HepG2 (cell line): Measurements from ENCODE around the gene KIAA0232. TPM values are rescaled to one million over a fixed set of nuclear protein-coding genes. Genes with fewer than 3 reads are reported as not detected.

Experiments used
- ATM ChIP-seq: fragments of 450-650 bp; IDR thresholded peaks from 2 replicates; pipeline ENCODE4 v1.7.1; 2017; ENCODE audit warnings: mild to moderate bottlenecking, borderline replicate concordance
- GLI4 ChIP-seq: sonication (generic); formaldehyde crosslinking; IDR thresholded peaks from 2 replicates; pipeline ENCODE4 v1.5.1; 2020; ENCODE audit warnings: missing genetic modification reagents, mild to moderate bottlenecking, moderate library complexity, borderline replicate concordance
- HMG20A ChIP-seq: IDR thresholded peaks from 2 replicates; pipeline ENCODE4 v1.6.1; 2016; ENCODE audit warnings: borderline replicate concordance
- PCBP2 ChIP-seq: fragments of 200-400 bp; formaldehyde crosslinking; optimal IDR thresholded peaks from 2 replicates; pipeline ENCODE3; 2018; ENCODE audit warnings: low read length, low read depth; ENCODE audit not compliant: poor library complexity, severe bottlenecking
- PRDM4 ChIP-seq: sonication (generic); formaldehyde crosslinking; IDR thresholded peaks from 2 replicates; pipeline ENCODE4 v1.9.0; 2021; ENCODE audit warnings: missing genetic modification reagents, borderline replicate concordance
- RARA ChIP-seq: IDR thresholded peaks from 2 replicates; pipeline ENCODE4 v1.6.1; 2016; ENCODE audit warnings: missing genetic modification reagents, missing compliant biosample characterization
- SOX13 ChIP-seq, 3 experiments: fragments of 450-650 bp in 1 of 3; sonication (generic) in 1 of 3; formaldehyde crosslinking in 1 of 3; IDR thresholded peaks in 2 of 3; conservative IDR thresholded peaks in 1 of 3; 2 replicates each; pipeline versions ENCODE4 v1.5.0 to v1.6.1; 2016 to 2020; ENCODE audit warnings: antibody characterized with exemption in 1 of 3, mild to moderate bottlenecking in 1 of 3, missing compliant biosample characterization in 1 of 3, missing genetic modification reagents in 1 of 3, moderate library complexity in 1 of 3
- SP2 ChIP-seq: sonication (generic); formaldehyde crosslinking; IDR thresholded peaks from 2 replicates; pipeline ENCODE4 v1.5.1; 2020; ENCODE audit warnings: mild to moderate bottlenecking, missing genetic modification reagents
- ZFP36L2 ChIP-seq: sonication (generic); formaldehyde crosslinking; IDR thresholded peaks from 2 replicates; pipeline ENCODE4 v1.4.0; 2020; ENCODE audit warnings: missing genetic modification reagents
- ZGPAT ChIP-seq: IDR thresholded peaks from 2 replicates; pipeline ENCODE4 v1.6.1; 2016; ENCODE audit warnings: mild to moderate bottlenecking
- ZNF251 ChIP-seq: sonication (generic); formaldehyde crosslinking; IDR thresholded peaks from 2 replicates; pipeline ENCODE4 v1.9.0; 2021; ENCODE audit warnings: mild to moderate bottlenecking, missing genetic modification reagents
- ZNF282 ChIP-seq: fragments of 450-650 bp; IDR thresholded peaks from 2 replicates; pipeline ENCODE4 v1.6.1; 2018; ENCODE audit not compliant: partially characterized antibody
- ZNF468 ChIP-seq: sonication (generic); formaldehyde crosslinking; IDR thresholded peaks from 2 replicates; pipeline ENCODE4 v1.8.0; 2022; ENCODE audit warnings: mild to moderate bottlenecking, moderate library complexity, missing genetic modification reagents
- ZNF577 ChIP-seq: sonication (generic); formaldehyde crosslinking; IDR thresholded peaks from 2 replicates; pipeline ENCODE4 v1.4.0; 2020; ENCODE audit warnings: mild to moderate bottlenecking, low read depth, missing genetic modification reagents, borderline replicate concordance
- ZNF766 ChIP-seq: sonication (generic); formaldehyde crosslinking; IDR thresholded peaks from 2 replicates; pipeline ENCODE4 v1.5.0; 2020; ENCODE audit warnings: missing genetic modification reagents, borderline replicate concordance
- polyA plus RNA-seq, 8 experiments: library from polyadenylated mRNA; depleted of rRNA in 3 of 8; stranded (reverse) in 7 of 8; unstranded in 1 of 8; fragments of >200 nt; fragmentation: Illumina TruSeq in 4 of 8; extraction: Trizol in 4 of 8; gene quantifications; 2 replicates each; pipeline versions ENCODE4 v1.2.1 to v1.2.3, GENCODE V29; 2011 to 2016; ENCODE audit warnings: low read depth in 4 of 8, missing spikeins in 1 of 8, mixed read lengths in 1 of 8; ENCODE audit not compliant: insufficient read depth in 1 of 8
- total RNA-seq, 5 experiments: library from RNA; depleted of rRNA; stranded (reverse); fragments of >200 nt; fragmentation: Illumina TruSeq; extraction: Trizol; gene quantifications; 2 replicates each; pipeline ENCODE4 v1.2.3, GENCODE V29; 2016; ENCODE audit warnings: low read depth in 1 of 5
- TF ChIP-seq, protein P1 (sequence below): sonication (generic); formaldehyde crosslinking; IDR thresholded peaks from 2 replicates; pipeline ENCODE4 v1.9.0; 2021; ENCODE audit warnings: missing genetic modification reagents, mild to moderate bottlenecking, borderline replicate concordance
- TF ChIP-seq, protein P2 (sequence below): sonication (generic); formaldehyde crosslinking; IDR thresholded peaks from 2 replicates; pipeline ENCODE4 v1.4.0; 2020; ENCODE audit warnings: mild to moderate bottlenecking, missing genetic modification reagents

Gene KIAA0232
- total and polyA plus RNA-seq, 2 of the 13 experiments (the other 11 are each of a cell fraction or from before 2014, with no cell fraction given): 7.8 to 17.1 TPM

GRCh38 chr4:6929812-6930464 is 147.4 kb downstream of the KIAA0232 start (continued):
- TF ChIP-seq, protein P1, sequence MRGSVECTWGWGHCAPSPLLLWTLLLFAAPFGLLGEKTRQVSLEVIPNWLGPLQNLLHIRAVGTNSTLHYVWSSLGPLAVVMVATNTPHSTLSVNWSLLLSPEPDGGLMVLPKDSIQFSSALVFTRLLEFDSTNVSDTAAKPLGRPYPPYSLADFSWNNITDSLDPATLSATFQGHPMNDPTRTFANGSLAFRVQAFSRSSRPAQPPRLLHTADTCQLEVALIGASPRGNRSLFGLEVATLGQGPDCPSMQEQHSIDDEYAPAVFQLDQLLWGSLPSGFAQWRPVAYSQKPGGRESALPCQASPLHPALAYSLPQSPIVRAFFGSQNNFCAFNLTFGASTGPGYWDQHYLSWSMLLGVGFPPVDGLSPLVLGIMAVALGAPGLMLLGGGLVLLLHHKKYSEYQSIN (CRISPR knock-in tag): no peak
- TF ChIP-seq, protein P2, sequence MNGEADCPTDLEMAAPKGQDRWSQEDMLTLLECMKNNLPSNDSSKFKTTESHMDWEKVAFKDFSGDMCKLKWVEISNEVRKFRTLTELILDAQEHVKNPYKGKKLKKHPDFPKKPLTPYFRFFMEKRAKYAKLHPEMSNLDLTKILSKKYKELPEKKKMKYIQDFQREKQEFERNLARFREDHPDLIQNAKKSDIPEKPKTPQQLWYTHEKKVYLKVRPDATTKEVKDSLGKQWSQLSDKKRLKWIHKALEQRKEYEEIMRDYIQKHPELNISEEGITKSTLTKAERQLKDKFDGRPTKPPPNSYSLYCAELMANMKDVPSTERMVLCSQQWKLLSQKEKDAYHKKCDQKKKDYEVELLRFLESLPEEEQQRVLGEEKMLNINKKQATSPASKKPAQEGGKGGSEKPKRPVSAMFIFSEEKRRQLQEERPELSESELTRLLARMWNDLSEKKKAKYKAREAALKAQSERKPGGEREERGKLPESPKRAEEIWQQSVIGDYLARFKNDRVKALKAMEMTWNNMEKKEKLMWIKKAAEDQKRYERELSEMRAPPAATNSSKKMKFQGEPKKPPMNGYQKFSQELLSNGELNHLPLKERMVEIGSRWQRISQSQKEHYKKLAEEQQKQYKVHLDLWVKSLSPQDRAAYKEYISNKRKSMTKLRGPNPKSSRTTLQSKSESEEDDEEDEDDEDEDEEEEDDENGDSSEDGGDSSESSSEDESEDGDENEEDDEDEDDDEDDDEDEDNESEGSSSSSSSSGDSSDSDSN: no peak
- TF ChIP-seq ZNF577 (CRISPR knock-in tag): no peak
- peak; percentile 36; the same call in 1 of the 2 replicates for TF ChIP-seq RARA (CRISPR knock-in tag)
- TF ChIP-seq ZNF766 (CRISPR knock-in tag): no peak
- no peak for TF ChIP-seq GLI4 (CRISPR knock-in tag)
- no peak for TF ChIP-seq HMG20A (CRISPR knock-in tag)
- TF ChIP-seq PRDM4 (CRISPR knock-in tag): no peak
- no peak for TF ChIP-seq PCBP2
- no peak for TF ChIP-seq SP2 (CRISPR knock-in tag)
- no peak for TF ChIP-seq ZNF282
- TF ChIP-seq SOX13 (IDR thresholded peaks at IDR 0.05): no peak
- peak in 1 of 2 experiments; percentile 62; a peak in 1 of 4 replicates for TF ChIP-seq SOX13 (CRISPR knock-in tag; conservative IDR thresholded peaks at IDR 0.05 in 1 of 2, IDR thresholded peaks at IDR 0.05 in 1 of 2)
- TF ChIP-seq ATM: no peak
- TF ChIP-seq ZNF251 (CRISPR knock-in tag): no peak
- peak; percentile 53; the same call in 1 of the 2 replicates for TF ChIP-seq ZGPAT (CRISPR knock-in tag)
- no peak for TF ChIP-seq ZNF468
- no peak for TF ChIP-seq ZFP36L2 (CRISPR knock-in tag)
